Right ventricle myocardium superior (tissue), 1 donor: ENCODE results near the gene RPL37. TPM values are rescaled to one million over a fixed set of nuclear protein-coding genes. Genes with fewer than 3 reads are reported as not detected.
"Not testable (repeated sequence)": the region's sequence is repeated elsewhere in the genome, so short reads cannot be mapped to it uniquely, and the experiment has no call there.

ENCODE experiments used
- ATAC-seq: fragments of 200-7000 bp; cut with Tn5 transposase; one replicate; pipeline ENCODE4 v1.9.1; 2020; ENCODE audit warnings: mild to moderate bottlenecking; ENCODE audit not compliant: poor library complexity
- DNase-seq: peaks from one replicate; pipeline ENCODE4 v3.0.0-alpha.2; 2020
- intact Hi-C: fragments of 100-400 bp; cut with DNase I; formaldehyde crosslinking; loops from one replicate; pipeline ENCODE4 v1.11.2; 2022
- total RNA-seq: library from RNA; stranded (reverse); fragmentation: NEBNext Ultra II Directional; extraction: Animal tissue kit (Norgen Biotek cat#: 25700); gene quantifications from one replicate; pipeline ENCODE4 v1.2.1, GENCODE V29; 2021
- donor health status: DM: no; HTN: yes; CAD: no; lungs with severe emphysema.

Gene RPL37
- total RNA-seq, 1 donor from 2014 or later: 601 TPM

DNA sequence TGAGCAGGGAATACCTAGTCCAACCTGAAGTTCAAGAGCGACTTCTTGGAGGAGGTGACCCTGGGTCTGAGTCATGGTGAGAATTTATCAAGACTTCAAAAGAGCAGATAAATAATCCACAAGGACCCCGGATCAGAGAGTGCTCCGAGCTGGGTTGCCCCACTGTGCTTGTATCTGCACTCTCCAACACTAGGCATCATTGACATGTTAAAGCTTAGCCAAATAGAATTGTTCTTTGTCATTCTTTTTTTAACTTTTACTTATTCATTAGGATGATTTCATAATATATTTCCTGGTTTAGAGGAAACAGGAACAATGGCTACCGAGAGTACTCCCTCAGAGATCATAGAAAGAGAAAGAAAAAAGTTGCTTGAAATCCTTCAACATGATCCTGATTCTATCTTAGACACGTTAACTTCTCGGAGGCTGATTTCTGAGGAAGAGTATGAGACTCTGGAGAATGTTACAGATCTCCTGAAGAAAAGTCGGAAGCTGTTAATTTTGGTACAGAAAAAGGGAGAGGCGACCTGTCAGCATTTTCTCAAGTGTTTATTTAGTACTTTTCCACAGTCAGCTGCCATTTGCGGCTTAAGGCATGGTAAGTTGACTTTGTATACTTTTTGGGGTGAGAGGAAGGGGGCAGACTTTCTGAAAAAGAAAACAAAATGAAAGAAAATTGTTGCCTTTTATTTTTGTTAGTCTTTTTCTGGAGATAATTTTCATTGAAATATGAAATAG, 6.2 kb upstream of the RPL37 start, which contains the start of gene CARD6:
Gene CARD6 (plus strand): TSS at position 300 of the 738 bp plus-strand sequence. CDS start 16 bp downstream, at position 316.
- DNase-seq (no peak), ATAC-seq (peak; percentile 71)
- intact Hi-C loops: no loop called here

DNA sequence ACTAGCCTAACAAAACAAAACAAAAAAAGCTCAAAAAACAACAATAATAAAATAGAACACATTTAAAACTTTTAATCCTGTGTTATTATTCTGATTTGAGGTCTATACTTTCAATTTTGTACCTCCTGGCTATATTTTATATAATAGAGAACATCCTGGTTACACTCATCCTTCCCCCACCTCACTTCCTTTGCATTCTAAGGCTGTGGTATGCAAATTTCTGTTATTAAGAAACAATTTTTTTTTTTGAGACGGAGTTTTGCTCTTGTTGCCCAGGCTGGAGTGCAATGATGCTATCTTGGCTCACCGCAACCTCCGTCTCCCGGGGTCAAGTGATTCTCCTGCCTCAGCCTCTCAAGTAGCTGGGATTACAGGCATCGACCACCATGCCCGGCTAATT, 3.1 kb upstream of the RPL37 start:
- DNase-seq: no peak
- intact Hi-C loops: loop anchor here (10.0 kb wide), 1 partner anchor 83 kb away; the partner anchor contains the start of gene TTC33
- ATAC-seq: no peak

DNA sequence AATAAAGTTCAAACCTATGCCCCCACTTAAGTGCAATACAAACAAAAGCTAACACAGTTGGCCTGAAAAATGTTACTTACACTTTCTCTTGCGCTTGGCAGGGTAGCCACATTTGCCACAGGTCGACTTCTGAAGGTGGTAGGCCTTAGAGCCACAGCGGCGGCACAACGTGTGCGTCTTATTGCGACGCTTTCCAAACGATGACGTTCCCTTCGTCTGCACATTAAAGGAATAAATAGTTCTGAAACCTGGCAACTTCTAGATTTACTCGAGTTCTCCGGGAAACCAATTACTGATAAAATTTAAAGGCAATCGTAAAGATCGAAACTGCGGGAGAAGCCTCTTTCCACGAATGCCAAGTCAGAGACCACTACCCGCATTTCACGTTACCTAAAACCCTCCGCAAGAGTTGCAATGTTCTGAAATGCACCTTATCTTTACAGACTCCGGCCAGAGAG, 602 bp downstream of the RPL37 start:
- ATAC-seq (no peak), DNase-seq (no peak)

DNA sequence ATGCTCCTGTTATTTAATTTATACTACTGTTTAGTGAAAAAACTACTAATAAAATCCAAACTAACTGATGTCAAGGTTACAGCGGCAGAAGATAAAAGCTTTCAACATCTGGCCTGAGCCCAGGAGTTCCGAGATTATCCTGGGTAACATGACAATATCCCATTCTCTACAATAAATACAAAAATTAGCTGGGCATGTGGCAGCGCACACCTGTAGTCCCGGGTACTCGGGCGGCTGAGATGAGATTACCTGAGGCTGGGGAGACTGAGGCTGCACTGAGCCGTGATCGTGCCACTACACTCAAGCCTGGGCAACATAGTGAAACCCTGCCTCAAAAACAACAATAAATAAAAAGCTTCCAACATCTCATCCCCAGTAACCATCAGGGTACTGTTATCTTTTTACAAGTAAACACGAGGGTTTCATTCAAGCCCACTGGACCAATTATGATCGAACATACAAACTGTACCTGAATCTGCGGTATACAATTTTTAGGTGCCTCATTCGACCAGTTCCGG, 1.3 kb downstream of the RPL37 start:
- DNase-seq: no peak
- intact Hi-C loops: loop anchor here (10.0 kb wide), 1 partner anchor 79 kb away; the partner anchor contains the start of gene TTC33
- ATAC-seq: no peak

More for the DNA sequence above, 602 bp downstream of the RPL37 start:
- intact Hi-C loops: loop anchor here (10.0 kb wide), 1 partner anchor 80 kb away; the partner anchor contains the start of gene TTC33

DNA sequence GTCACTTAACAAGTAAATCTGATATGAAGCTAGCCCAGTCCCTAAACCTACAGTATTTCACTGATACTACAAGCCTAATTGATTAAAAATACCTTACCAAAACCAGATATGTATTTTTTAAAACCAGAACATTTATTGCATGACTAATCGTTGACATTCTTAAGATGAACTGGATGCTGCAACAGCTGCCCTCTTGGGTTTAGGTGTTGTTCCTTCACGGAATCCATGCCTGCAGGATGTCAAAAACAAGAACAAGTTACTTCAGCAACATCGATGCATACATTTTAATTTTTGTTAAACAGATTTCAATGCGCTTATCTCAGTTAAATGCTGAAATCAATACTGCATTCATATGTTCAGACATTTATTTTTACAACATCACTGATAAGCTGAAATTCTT, 2.7 kb downstream of the RPL37 start:
- intact Hi-C loops: loop anchor here (10.0 kb wide), 1 partner anchor 78 kb away; the partner anchor contains the start of gene TTC33
- ATAC-seq (no peak), DNase-seq (no peak)

DNA sequence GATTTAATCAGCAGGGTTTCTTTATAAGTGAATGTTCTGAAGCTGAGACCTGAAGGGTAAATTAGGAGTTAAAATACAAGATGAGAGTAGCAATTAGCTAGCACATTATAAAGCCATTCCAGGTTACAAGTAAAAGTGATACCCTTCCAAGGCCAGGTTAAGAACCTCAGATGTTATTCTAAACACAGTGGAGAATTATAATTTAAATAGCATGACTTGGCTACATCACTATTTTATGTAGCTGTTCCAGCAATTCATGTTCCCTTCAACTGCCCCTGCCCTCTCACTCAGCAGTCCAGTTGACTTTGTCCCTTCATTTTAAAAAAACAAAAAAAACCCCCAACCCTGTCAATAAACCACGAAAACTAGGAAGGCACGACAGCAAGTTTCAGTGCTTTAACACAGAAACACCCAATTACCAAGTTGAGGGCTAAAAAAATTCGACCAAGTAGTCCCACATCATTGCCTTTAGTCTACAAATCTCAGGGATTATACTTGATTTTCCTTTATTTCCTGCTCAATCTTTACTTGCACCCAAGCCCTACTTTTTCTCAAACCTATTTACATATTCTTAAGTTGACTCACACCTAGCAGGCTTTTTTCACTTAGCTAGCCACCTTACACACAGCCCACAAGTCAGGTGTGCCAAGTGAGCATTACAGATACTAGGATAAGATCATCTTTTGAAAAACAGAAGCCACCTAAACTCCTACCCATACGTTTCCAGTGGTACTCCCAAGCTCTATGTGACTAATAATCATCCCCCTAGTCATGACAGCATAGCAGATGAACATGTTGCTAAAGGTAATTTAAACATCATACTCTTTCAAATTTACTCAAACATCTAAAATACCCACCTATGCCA, 3.4 kb downstream of the RPL37 start:
- ATAC-seq (no peak), DNase-seq (no peak)
- intact Hi-C loops: loop anchor here (10.0 kb wide), 1 partner anchor 77 kb away; the partner anchor contains the start of gene TTC33

DNA sequence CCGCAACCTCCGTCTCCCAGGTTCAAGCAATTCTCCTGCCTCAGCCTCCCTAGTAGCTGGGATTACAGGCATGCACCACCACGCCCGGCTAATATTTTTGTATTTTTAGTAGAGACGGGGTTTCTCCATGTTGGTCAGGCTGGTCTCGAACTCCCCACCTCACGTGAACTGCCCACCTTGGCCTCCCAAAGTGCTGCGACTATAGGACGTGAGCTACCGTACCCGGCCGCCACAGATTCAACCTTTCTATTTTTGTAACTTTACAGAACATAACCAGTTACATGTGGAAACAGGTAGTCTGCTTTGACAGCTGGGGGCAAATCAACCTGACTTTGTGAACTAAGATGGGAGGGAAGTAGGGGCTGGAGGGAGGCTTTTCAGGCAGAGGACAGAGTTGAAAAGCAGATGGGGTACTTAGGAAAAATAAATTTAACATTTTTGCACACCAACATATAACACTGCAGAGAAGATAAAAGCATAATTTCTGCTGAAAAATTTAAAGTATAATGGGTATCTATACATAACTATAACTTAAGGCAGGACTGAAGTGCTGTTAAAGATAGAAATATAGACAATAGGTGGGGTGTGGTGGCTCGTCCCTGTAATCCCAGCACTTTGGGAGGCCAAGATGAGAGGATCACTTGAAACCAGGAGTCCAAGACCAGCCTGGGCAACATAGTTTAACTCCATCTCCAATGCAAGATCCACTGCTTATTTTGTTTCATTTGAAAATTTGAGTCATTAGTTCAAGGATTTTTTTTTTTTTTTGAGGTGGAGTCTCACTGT, 5.1 kb downstream of the RPL37 start:
- DNase-seq (no peak), ATAC-seq (no peak)
- intact Hi-C loops: loop anchor here (10.0 kb wide), 1 partner anchor 75 kb away; the partner anchor contains the start of gene TTC33

DNA sequence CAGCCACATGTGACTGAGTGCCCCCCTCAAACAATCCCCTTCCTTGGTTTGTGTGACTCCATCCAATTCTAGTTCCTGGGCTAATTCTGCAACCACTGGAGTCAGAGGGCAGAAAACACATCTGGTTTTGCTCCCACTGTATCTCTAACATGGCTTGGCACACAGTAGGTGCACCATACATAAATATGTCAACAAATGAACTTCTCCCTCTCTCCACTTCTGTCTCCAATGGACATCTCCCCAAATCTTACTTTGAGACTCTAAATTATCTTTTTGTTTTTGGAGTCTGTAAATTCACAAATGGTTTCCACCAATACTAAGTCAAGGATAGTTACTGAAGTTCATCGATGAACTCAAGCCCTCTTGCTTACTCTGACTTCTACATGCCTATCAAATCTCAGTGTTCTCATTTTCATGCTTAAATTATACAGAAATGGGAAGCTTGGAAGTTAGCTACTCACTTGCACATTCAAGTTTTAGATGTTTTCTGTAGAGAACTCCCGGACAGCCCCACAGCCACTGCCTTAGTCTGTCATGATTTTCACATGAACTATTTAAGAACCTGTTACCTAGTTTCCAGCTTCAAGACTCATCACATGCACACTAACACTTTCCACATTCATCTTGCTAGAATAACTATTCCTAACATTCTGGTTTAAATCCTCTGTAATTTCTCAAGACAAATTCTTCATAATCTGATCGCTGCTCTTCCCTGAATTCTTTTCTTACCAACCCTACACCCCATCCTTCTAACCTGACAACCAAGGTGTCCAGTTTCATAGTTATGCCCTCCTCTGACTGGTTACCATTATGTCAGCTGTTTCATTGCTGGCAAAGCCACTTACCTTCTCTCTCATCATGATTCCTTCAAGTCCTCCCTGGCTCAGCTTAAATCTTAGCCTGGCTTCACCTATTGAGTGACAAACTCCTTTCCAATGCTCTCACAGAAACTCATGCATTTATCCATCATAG, 6.0 kb downstream of the RPL37 start:
- no peak for ATAC-seq
- intact Hi-C loops: no loop called here
- DNase-seq: no peak

DNA sequence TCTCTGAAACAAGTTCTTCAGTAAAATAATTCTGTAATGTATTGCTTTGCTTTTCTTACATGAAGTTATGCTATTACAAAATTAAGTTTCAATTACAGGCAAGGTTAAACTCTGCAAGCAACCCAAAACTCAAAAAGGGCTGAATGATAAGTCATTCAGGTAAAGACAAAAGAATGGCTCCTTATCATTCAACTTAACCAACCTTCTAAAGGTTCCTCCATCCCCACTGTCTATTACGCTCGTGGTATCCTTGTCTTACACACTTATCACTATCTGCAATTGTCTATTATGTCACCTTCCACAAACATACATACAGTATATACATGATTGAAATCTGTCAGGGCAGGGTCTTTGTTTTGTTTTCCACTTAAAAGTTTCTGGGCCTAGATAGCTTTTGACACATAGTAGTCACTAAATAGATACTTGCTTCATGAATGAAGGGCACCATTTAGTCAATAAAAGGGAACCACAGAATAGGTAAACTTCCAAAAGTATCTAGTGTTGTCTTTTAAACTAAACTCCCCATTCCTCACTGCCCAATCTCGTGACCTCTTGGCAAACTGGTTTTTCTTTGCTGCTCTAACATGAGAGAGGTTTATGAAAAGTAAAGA, 6.9 kb downstream of the RPL37 start:
- DNase-seq (no peak), ATAC-seq (no peak)
- intact Hi-C loops: no loop called here

DNA sequence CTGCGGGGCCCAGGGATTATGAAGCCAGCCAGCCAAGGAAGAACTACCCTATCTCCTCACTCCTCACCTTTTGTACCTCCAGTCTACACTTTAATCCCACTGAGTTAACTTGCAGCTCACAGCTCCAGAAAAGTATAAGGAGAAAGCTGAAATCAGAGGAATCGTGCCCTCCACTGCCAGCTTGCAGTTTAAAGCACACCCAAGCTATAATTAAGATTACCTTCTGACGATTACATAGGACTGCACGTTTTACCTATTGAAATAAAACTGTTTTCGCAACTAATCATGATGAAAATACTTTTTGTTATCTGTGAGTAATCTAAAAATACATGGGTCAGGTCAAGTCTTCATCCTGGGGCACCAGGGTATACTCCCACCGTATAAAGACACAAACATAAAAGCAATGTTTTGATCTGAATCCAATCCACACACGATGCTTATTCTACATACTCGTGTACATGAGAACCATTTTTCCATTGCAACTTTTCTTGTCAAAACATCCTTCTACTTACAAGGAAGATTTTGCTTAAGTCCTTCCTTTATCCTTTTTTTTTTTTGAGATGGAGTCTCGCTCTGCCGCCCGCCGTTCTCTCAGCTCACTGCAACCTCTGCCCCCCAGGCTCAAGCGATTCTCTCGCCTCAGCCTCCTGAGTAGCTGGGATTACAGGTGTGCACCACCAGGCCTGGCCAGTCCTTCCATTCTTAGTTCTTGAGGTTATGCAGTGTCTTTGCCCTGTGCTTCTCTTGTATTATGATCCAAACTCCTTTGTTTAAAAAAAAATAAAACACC, 7.6 kb downstream of the RPL37 start:
- intact Hi-C loops: no loop called here
- DNase-seq: no peak
- ATAC-seq: no peak

DNA sequence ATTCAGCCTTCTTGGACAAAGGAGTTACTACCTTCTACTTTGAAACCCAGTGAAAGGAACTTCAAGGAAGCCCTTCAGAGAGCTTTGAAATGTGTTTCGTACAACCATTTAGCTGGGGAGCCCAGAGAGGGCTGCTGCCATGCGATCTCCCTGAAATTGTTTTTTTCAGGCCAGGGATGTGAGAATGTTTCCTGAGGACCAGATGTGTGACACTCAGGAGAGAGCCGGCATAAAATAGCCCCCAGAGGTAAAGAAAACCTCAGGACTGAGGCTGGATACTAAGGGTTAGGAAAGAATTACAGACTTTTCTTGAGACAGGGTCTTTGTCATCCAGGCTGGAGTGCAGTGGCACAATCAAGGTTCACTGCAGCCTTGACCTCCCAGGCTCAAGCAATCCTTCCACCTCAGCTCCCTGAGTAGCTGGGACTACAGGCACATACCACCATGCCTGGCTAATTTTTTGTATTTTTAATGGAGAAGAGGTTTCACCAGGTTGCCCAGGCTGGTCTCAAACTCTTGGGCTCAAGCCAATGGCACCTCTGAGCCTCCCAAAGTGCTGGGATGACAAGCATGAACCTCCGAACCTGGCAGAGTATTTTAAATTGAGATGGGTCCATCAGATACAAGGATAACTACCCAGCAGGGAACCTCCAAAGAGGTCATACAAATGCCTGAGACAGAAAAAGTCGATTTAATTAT, 8.4 kb downstream of the RPL37 start:
- no peak for DNase-seq
- no peak for ATAC-seq
- intact Hi-C loops: no loop called here

DNA sequence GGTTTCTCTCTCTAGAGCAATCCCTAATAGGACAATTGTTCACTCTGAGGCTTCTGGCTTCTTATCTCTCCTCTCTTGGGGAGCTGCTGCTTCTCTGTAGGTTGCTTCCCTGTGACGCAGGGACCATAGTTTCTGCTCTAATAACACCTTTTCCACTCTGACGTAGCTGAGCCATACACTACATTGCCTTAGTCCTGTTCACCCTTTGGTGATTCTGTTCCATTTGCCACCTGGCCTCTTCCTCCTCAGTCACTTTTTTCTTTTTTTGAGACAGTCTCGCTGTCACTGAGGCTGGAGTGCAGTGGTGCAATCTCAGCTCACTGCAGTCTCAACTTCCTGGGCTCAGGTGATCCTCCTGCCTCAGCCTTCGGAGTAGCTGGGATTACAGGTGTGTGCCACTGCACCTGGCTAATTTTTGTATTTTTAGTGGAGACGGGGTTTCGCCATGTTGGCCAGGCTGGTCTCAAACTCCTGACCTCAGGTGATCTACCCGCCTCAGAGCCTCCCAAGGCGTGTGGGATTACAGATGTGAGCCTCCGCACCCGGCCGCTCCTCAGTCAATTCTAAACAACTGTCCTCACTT, 9.5 kb downstream of the RPL37 start:
- intact Hi-C loops, DNase-seq, ATAC-seq: not testable (repeated sequence)

DNA sequence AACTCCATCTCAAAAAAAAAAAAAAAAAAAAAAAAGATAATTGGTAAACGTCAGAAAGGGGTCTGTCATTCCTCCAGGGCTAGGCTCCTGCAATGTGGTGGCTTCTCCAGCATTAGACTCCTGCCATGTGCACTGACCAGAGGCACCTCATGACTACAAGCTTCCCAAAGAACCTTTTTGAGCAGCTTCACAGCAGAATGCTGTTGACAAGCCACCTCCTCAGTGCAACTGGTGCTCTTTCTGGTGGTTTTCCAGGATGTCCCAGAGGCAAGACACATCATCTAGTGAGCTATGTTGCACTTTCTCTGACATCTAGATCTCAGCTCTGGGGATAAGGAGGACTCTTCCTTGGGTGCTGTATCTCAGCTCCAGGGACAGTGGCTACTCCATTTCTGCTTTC, 11.6 kb downstream of the RPL37 start:
- intact Hi-C loops: no loop called here
- DNase-seq: no peak
- ATAC-seq: no peak

DNA sequence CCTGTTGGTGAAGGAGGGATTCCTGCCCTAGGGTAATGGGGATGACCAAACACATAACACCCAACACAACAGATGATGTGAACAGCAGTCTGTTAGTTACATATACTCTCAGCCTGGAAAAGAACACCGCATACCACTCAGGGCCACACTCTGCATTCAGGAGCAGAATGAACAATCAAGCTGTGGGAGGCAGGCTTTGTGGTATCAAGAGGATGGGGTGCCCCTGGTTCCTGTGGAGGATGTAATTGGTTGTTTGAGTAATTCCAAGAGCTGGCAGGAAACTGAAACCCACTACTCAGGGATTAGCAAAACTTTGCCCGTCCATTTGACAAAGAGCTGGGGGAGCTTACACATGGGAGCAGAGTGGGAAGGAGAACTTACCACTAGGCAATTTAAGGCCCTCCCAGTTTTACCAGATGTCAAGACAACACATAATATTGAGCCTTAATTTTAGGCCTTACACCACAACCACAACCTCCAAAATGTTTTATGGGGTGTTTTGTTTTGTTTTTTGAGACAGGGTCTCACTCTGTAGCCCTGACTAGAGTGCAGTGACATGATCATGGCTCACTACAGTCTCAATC, 21.2 kb downstream of the RPL37 start:
- DNase-seq (no peak), ATAC-seq (no peak)
- intact Hi-C loops: no loop called here

DNA sequence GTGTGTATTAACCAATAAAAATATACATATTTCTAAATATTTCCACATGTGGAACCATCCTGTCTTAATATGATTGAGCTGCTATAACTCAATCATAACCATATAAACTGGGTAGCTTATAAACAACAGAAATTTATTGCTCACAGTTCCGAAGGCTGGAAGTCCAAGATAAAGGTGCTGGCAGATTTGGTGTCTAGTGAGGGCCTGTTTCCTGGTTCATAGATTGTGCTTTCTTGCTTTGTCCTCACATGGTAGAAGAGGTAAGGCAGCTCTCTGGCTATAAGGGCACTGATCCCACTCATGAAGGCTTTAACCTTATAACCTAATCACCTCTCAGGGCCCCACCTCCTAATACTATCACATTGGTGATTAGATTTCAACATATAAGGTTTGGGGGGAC, 22.9 kb downstream of the RPL37 start:
- intact Hi-C loops: no loop called here
- no peak for DNase-seq
- no peak for ATAC-seq
